Pancreas (tissue), 10 donors: Measurements from ENCODE around the gene RAI2. TPM values are rescaled to one million over a fixed set of nuclear protein-coding genes. Genes with fewer than 3 reads are reported as not detected.

ENCODE experiments used
- ATAC-seq, 4 donors: fragments of 200-7000 bp; cut with Tn5 transposase; one replicate each; pipeline versions ENCODE4 v1.8.0 to v1.9.1; 2020; ENCODE audit warnings: mild to moderate bottlenecking in 4 of 4, moderate library complexity in 4 of 4
- DNase-seq, 6 donors: peaks; one replicate each; pipeline ENCODE4 v3.0.0-alpha.2; 2020
- FAIRE-seq: peaks from 2 replicates; lab custom pipeline; 2012; peaks lifted over from hg19 to GRCh38; lab: Jason Lieb, UNC
- H3K27ac ChIP-seq, 4 donors: fragments of 200-600 bp; sonication (generic); 1 replicate in 3 of 4; 2 replicates in 1 of 4; pipeline versions ENCODE4 v1.5.0 to v1.8.0; 2020
- H3K27me3 ChIP-seq, 4 donors: fragments of 200-600 bp; one replicate each; pipeline ENCODE4 v1.8.0; 2021
- H3K36me3 ChIP-seq, 3 donors: fragments of 200-600 bp; sonication (generic) in 1 of 3; one replicate each; pipeline versions ENCODE4 v1.5.0 to v1.8.0; 2020 to 2021
- H3K4me1 ChIP-seq, 3 donors: fragments of 200-600 bp; one replicate each; pipeline ENCODE4 v1.8.0; 2021
- H3K4me3 ChIP-seq, 4 donors: fragments of 200-600 bp; sonication (generic) in 2 of 4; one replicate each; pipeline versions ENCODE4 v1.5.0 to v1.8.0; 2020 to 2021
- H3K9me3 ChIP-seq, 4 donors: fragments of 200-600 bp; one replicate each; pipeline ENCODE4 v1.8.0; 2021
- CTCF ChIP-seq, 4 donors: fragments of 200-600 bp; sonication (generic) in 3 of 4; IDR thresholded peaks; one replicate each; pipeline versions ENCODE4 v1.5.0 to v1.8.0; 2021; ENCODE audit warnings: antibody characterized with exemption in 4 of 4
- WGBS, 2 donors: extraction: QIAGEN DNeasy Blood & Tissue Kit; methylation state at CpG; one replicate each; pipeline ENCODE4 v1.1.7; 2013; 5-methylcytosine and 5-hydroxymethylcytosine counted together
- intact Hi-C, 3 donors: fragments of 100-400 bp; cut with DNase I; formaldehyde crosslinking; loops; one replicate each; pipeline versions ENCODE4 v1.11.1 to v1.14.2; 2022
- polyA plus RNA-seq, 2 donors: library from polyadenylated mRNA; stranded (reverse); fragments of 200-250 nt; gene quantifications; one replicate each; pipeline ENCODE4 v1.2.3, GENCODE V29; 2013
- total RNA-seq, 6 donors: library from RNA; stranded (reverse); fragmentation: NEBNext Ultra II Directional in 4 of 6; extraction: Animal tissue kit (Norgen Biotek cat#: 25700) in 4 of 6; gene quantifications; one replicate each; pipeline versions ENCODE4 v1.2.1 to v1.2.4, GENCODE V29; 2021 to 2023
- donor health status: healthy with polysubstance abuse.
- donor health status: DM: no; HTN: no; CAD: no; lungs with moderate emphysema.
- donor health status: DM: no; HTN: no; CAD: no.
- donor health status: control.
- donor health status: control.
- donor health status: Bipolar disorder and iron deficiency.
- donor health status: DM: yes; HTN: yes; CAD: no.
- donor health status: DM: no; HTN: no; CAD: no.
- donor health status: DM: no; HTN: no; CAD: no.
- donor health status: DM: yes; HTN: yes; CAD: no.

Gene RAI2
- total and polyA plus RNA-seq, 8 donors, result 5.2 to 14.7 (median 7.2) TPM

- no peak overlapping the region for H3K27ac ChIP-seq
- H3K36me3 ChIP-seq, result no peaks in the 10 kb centered on the region
- intact Hi-C loops, result no loop called here
- no peak for DNase-seq
- H3K4me3 ChIP-seq, result no peak overlapping the region
- H3K4me1 ChIP-seq, result no peaks in the 10 kb centered on the region
- TF ChIP-seq CTCF (IDR thresholded peaks at IDR 0.05), result no peak
- no peaks in the 10 kb centered on the region for H3K9me3 ChIP-seq
- 81 to 95% methylated on average over 11 to 13 of the region's 13 CpGs for WGBS, 2 donors
- no peak for FAIRE-seq
- ATAC-seq, result no peak
- no peaks in the 10 kb centered on the region for H3K27me3 ChIP-seq
Observed at GRCh38 chrX:17801431-17801830, 59.7 kb downstream of the RAI2 start.

- H3K9me3 ChIP-seq, result no peaks in the 10 kb centered on the region
- no peak for TF ChIP-seq CTCF (IDR thresholded peaks at IDR 0.05)
- intact Hi-C loops, result no loop called here
- DNase-seq, result no peak
- WGBS, 2 donors, result 92 to 96% methylated on average over 4 of the region's 4 CpGs
- no peak overlapping the region for H3K27ac ChIP-seq
- no peaks in the 10 kb centered on the region for H3K27me3 ChIP-seq
- no peaks in the 10 kb centered on the region for H3K36me3 ChIP-seq
- FAIRE-seq, result no peak
- H3K4me3 ChIP-seq, result no peak overlapping the region
- H3K4me1 ChIP-seq, result no peaks in the 10 kb centered on the region
- ATAC-seq, result no peak
Observed at GRCh38 chrX:17798921-17799320, 62.2 kb downstream of the RAI2 start.

GRCh38 chrX:17792826-17793225, 68.3 kb downstream of the RAI2 start:
- intact Hi-C loops, result no loop called here
- 47 to 52% methylated on average over 1 of the region's 1 CpG for WGBS, 2 donors
- H3K9me3 ChIP-seq, result no peaks in the 10 kb centered on the region
- FAIRE-seq (no peak), ATAC-seq (no peak), DNase-seq (no peak)
- no peaks in the 10 kb centered on the region for H3K36me3 ChIP-seq
- H3K4me1 ChIP-seq, result no peaks in the 10 kb centered on the region
- H3K27me3 ChIP-seq, result peaks cover 0 to 13% (median 0%) of the 10 kb centered on the region in 4 donors
- no peak for TF ChIP-seq CTCF (IDR thresholded peaks at IDR 0.05)
- H3K27ac ChIP-seq, result no peak overlapping the region
- H3K4me3 ChIP-seq, result no peak overlapping the region

- H3K4me3 ChIP-seq, result no peak overlapping the region
- no peaks in the 10 kb centered on the region for H3K9me3 ChIP-seq
- H3K4me1 ChIP-seq, result no peaks in the 10 kb centered on the region
- DNase-seq, result no peak
- intact Hi-C loops, result no loop called here
- no peaks in the 10 kb centered on the region for H3K36me3 ChIP-seq
- 68 to 75% methylated on average over 8 of the region's 8 CpGs for WGBS, 2 donors
- no peak overlapping the region for H3K27ac ChIP-seq
- TF ChIP-seq CTCF (IDR thresholded peaks at IDR 0.05), result no peak
- FAIRE-seq, result no peak
- peaks cover 0 to 13% (median 0%) of the 10 kb centered on the region in 4 donors for H3K27me3 ChIP-seq
- ATAC-seq, result no peak
Observed at GRCh38 chrX:17788956-17789562, 72.0 kb downstream of the RAI2 start.

GRCh38 chrX:17788439-17788838, 72.7 kb downstream of the RAI2 start:
- no peak overlapping the region for H3K27ac ChIP-seq

More at GRCh38 chrX:17788439-17788838, 72.7 kb downstream of the RAI2 start:
- Histone ChIP-seq H3K9me3 (no peaks in the 10 kb centered on the region), H3K4me3 (no peak overlapping the region), H3K27me3 (peaks cover 0 to 13% (median 0%) of the 10 kb centered on the region in 4 donors), H3K36me3 (no peaks in the 10 kb centered on the region), H3K4me1 (no peaks in the 10 kb centered on the region)
- WGBS, 2 donors, result 5 to 19% methylated on average over 4 of the region's 4 CpGs
- intact Hi-C loops, result no loop called here
- FAIRE-seq (no peak), ATAC-seq (peak in 3 of 4 donors; percentile 79 to 87 (median 86)), DNase-seq (peak in 4 of 6 donors; percentile 2 to 72 (median 42))
- peak; percentile 65 to 83 (median 78) for TF ChIP-seq CTCF (IDR thresholded peaks at IDR 0.05)
